Measurements from ENCODE around the gene ARRDC1. TPM values are rescaled to one million over a fixed set of nuclear protein-coding genes. Genes with fewer than 3 reads are reported as not detected.
A peak's percentile ranks its signal among the peaks of the same experiment; 100 is the strongest.
"Not testable (repeated sequence)": the region's sequence is repeated elsewhere in the genome, so short reads cannot be mapped to it uniquely, and the experiment has no call there.

ARRDC1 gene
- polyA plus RNA-seq, 3 donors: 24.7 to 39.1 (median 30.2) TPM

DNA sequence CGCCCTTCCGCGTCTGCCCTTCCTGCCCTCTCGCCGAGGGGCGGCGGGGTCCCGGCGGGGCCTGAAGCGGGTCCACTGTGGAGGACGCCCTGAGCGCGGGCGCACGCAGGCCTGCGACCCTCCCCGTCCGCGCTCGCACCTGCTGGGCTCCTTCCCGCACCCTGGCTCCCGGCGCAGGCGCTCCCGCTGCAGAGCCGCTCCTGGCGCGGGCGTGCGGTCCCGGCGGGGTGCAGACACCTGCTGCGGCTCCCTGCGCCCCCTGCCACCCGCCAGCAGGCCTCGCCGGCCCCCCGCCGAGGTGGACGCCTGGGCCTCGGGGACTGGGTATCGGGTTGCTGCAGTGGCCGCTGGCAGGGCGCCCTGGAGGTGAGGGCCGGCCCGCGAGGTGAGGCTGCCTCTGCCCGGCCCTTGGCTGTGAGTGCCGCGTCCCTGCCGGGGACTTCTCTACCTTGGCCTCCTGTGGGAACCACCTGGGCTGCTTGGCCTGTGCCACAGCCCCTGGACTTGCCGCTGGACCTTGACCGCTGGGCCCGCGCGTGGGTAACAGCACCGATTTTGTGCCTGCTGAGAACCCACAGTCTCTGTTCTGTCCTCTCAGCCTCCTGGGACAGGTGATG is 627 bp downstream of the ARRDC1 start:
- no peak for DNase-seq (ENCODE audit: extremely low read depth in 1 of 11, low read depth in 9 of 11, low spot score in 4 of 11)

DNA sequence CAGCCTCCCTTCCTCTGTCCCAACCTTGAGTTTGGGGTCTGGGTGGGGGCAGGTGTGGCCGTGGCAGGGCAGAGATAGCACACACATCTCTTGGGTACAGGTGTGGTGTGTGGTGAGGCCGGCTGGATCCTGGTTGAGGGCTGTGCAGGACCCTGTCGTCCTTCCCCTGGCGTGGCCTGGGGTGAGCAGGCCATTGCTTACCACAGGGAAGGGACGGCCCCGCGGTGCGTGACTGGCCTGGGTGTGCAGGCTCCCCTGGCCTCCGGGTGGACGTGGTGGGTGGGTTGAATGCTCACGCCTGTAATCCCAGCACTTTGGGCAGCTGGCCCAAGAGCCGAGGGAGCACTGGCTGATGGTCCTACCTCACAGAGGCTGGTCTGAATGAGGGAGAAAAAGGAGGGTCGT is 1.2 kb downstream of the ARRDC1 start:
- no peak for DNase-seq (ENCODE audit: extremely low read depth in 1 of 11, low read depth in 9 of 11, low spot score in 4 of 11)

DNA sequence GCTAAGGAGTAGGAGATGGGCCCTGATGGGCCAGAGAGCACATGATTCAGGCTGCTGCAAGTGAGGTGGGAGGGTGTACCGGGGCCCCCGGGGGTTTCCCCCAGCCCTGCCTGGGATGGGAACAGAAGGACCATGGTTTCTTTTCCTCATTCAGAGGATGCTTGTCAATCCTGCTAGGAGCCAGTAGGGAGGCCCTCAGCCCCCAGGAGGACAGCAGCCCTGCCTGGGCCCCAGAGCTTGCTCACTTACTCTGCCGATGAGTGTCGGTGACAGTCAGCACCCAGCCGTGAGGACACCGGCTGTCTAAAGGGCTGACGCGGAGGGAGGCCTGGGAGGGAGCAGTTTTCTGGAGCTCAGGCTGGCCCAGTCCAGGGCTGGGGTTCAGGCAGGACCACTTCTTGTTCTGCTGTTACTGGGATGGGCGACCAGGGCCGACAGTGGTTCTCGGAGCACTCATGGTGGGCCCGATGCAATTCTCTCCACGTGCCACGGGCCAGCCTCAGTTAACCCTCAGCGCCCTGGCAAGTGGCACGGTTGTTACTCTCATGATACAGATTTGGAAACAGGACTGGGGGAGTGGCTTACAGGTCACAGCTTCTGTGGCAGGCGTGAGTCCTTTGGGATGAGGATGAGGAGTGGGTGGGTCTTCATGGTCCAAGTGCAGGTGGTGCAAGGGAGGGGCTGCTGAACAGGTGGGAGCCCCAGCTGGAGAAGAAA is 1.8 kb downstream of the ARRDC1 start:
- DNase-seq (ENCODE audit: extremely low read depth in 1 of 11, low read depth in 9 of 11, low spot score in 4 of 11): no peak

DNA sequence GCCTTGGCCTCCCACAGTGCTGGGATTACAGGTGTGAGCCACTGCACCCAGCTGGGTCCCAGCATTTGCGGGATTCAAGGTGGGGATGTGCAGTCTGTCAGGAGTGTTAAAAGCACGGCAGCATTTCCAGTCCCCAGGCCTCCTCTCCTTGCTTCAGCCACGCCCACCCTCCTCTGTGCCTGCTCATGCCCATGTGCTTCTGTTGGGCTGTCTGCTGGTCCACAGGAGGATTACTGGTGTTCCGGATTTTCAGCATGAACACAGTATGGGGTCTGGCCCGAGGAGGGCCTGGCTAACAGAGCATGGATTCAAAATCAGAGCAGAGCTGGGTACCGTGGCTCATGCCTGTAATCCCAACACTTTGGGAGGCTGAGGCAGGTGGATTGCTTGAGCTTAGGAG is 5.5 kb downstream of the ARRDC1 start:
- no peak for DNase-seq (ENCODE audit: extremely low read depth in 1 of 11, low read depth in 9 of 11, low spot score in 4 of 11)

DNA sequence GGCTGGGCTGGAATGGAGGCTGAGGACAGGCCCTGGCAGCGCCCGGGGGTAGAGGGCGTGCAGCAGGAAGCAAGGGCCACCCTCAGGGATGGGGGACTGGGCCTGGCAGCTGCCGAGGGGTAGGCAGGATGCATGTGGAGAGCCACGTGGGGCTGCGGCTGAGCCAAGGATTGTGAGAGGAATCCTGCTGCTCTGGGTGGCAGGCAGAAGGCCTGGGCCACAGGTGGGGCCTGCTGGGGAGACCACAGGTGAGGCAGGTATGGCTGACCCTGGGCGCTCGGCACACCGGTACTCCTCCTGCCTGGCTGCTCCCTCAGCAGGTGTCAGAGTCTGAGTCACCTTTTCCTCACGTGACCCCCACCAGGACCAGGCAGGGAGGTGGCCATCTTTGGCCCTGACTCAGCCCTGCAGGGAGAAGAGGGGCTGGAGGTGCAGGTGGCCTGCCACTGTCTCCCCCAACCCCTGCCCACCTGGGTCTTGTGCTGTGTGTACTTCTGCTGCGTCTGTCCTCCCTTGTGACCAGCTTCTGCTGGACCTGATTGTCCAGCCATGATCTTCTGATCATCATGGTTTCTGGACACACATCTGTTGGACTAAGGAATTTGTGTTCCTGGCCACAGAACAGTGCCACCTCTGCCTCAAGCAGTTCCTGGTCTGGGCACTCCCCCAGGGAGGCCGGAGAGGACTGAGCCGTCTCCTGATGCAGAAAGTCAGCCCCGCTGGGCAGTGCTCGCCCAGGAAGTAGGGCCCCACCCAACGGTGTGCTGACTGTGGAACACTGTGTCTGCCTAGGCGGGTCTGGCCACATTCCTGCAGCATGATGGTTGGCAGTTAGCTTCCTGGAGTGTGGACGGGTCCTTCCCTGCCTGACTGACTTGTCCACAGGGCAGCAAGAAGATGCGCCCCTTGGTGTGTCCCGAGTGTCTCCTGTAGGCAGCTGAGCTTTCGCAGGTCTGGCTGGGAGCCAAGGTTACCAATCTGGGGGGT is 6.4 kb downstream of the ARRDC1 start:
- DNase-seq (ENCODE audit: extremely low read depth in 1 of 11, low read depth in 9 of 11, low spot score in 4 of 11): no peak

DNA sequence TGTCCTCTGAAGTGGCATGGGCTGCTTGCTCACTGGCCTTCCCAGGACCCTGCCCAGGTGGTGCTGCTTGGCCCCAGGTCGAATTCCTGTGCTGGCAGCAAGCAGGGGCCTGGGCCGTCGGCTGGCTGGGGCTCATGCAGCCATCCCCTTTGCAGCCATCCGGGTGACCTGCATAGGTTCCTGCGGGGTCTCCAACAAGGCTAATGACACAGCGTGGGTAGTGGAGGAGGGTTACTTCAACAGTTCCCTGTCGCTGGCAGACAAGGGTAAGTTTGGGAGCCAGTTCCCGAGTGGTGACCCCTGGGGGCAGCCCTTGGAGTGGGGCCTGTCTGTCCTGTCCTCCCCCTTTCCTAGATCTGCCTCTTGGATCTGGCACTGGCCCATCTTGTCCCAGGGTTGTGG is 7.3 kb downstream of the ARRDC1 start:
- DNase-seq (ENCODE audit: extremely low read depth in 1 of 11, low read depth in 9 of 11, low spot score in 4 of 11): no peak

DNA sequence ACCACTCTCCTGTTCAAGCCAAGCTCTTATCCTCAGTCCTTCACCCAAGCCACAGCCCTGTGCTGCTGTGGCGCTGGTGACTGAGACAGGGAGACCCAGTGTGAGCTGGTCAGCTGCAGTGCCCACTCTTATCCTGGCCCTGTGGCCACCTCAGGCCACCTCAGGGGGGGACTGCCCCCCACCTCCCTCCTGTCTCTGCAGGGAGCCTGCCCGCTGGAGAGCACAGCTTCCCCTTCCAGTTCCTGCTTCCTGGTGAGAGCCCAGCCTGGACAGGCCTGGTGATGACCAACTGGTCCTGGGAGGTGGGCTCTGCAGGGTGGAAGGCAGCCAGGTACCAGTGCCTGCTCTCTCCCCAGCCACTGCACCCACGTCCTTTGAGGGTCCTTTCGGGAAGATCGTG is 7.8 kb downstream of the ARRDC1 start:
- DNase-seq (ENCODE audit: extremely low read depth in 1 of 11, low read depth in 9 of 11, low spot score in 4 of 11): no peak

DNA sequence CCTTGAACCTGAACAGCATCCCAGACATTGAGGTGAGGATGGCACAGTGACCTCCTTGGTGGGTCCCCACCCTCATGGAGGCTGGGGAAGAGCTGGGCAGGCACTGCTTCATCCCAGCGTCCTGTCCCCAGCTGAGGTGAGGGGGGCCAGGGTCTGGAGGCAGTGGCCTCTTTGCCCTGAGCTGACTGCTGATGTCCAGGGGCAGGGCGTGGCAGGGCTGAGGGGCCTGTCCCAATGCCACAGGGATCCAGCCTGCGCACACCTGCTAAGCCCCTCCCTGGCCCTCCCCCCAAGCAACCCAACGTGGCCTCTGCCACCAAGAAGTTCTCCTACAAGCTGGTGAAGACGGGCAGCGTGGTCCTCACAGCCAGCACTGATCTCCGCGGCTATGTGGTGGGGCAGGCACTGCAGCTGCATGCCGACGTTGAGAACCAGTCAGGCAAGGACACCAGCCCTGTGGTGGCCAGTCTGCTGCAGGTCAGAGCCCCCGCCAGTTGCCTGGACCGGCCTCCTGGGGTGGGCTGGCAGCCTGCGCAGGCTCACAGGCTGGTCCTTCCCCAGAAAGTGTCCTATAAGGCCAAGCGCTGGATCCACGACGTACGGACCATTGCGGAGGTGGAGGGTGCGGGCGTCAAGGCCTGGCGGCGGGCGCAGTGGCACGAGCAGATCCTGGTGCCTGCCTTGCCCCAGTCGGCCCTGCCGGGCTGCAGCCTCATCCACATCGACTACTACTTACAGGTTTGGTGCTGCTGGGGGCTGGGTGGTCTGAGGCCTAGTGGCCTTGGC is 8.4 kb downstream of the ARRDC1 start:
- no peak for DNase-seq (ENCODE audit: extremely low read depth in 1 of 11, low read depth in 9 of 11, low spot score in 4 of 11)

DNA sequence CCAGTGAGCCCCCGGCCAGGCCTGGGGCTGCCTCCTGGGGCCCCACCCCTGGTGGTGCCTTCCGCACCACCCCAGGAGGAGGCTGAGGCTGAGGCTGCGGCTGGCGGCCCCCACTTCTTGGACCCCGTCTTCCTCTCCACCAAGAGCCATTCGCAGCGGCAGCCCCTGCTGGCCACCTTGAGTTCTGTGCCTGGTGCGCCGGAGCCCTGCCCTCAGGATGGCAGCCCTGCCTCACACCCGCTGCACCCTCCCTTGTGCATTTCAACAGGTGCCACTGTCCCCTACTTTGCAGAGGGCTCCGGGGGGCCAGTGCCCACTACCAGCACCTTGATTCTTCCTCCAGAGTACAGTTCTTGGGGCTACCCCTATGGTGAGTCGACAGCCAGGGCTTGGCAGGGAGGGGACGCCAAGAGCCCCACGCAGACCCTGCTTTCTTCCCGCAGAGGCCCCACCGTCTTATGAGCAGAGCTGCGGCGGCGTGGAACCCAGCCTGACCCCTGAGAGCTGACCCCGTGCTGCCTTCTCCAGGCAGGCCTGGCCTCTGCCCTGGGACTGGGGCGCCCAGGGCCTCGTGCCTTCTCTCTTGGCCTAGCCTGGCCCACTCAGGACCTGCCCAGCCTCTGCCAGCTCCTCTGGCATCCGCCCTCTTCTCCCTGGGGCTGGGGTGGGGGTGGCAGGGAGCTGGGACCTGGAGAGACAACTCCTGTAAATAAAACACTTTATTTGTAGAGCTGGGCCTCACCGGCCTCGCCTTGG is 9.3 kb downstream of the ARRDC1 start:
- no peak for DNase-seq (ENCODE audit: extremely low read depth in 1 of 11, low read depth in 9 of 11, low spot score in 4 of 11)

DNA sequence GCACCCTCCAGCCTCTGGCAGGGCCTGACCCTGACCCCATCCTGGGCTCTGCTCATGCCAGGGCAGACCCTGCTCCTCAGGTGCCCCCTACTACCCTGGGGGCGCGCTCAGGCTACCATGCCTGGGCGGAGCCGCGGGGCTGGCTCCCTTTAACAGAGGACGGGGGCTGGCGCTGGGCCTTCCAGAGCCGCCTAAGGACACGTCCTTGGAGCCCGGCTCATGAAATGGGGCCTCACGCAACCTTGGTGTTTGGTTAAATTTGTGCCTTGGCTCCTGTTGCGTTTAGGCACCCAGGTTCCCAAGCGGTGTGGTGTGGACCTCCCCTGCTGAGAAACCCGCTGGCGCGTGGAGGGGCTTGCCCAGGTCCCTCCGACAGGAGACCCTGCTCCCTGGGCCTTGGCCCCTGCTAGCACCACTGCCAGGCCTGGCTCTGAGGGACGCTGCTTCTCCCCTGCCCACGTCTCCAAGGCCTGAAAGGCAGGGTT is 9.9 kb downstream of the ARRDC1 start:
- no peak for DNase-seq (ENCODE audit: extremely low read depth in 1 of 11, low read depth in 9 of 11, low spot score in 4 of 11)

DNA sequence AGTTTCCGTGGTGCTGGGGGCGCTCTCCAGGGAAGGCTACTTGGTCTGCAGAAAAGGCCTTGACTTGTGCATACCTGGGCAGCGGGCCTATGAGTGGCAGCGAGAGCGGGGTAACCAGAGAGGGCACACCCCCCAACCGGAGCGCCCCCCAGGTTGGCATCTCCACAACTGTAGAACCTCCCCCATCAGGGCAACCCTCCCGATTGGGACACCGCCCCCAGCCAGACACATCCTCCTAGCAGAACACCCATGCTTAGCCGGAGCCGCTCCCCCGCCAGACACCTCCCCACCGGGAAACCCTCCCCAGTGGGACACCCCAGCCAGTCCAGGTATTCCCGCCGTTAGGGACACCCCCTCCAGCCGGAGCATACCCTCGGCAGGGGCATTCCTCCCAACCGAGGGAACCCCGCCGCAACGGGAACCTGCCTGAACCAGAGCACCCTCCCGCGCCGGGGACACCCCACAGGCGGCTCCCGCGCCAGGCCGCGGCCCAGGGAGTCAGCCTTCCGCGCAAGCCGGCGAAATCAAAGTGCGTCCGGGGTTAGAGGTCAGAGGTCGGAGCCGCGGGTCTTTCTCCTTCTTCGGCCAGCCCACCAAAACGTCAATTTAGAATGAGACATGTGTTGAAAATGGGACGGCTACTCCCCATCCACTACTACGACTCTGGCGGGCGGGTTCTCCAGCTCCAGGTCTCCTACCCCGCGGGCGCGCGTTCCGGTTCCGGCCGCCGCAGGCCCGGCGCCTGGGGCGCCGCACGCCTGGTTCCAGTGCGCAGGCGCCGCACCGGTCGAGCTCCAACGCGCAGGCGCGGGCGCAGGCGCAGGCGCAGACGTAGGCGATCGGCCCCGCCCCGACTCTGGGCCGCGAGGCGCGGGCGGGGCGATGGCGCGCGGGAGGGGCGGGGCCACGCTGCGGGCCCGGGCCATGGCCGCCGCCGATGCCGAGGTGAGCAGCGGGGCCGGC is 12.9 kb downstream of the ARRDC1 start, which contains the start of gene EHMT1:
EHMT1 (plus strand) TSS at position 901 of the 963 bp plus-strand sequence; CDS start at position 925, 24 bp downstream.
- DNase-seq (ENCODE audit: extremely low read depth in 1 of 11, low read depth in 9 of 11, low spot score in 4 of 11): peak in 10 of 11 donors; percentile 61 to 89 (median 83)

DNA sequence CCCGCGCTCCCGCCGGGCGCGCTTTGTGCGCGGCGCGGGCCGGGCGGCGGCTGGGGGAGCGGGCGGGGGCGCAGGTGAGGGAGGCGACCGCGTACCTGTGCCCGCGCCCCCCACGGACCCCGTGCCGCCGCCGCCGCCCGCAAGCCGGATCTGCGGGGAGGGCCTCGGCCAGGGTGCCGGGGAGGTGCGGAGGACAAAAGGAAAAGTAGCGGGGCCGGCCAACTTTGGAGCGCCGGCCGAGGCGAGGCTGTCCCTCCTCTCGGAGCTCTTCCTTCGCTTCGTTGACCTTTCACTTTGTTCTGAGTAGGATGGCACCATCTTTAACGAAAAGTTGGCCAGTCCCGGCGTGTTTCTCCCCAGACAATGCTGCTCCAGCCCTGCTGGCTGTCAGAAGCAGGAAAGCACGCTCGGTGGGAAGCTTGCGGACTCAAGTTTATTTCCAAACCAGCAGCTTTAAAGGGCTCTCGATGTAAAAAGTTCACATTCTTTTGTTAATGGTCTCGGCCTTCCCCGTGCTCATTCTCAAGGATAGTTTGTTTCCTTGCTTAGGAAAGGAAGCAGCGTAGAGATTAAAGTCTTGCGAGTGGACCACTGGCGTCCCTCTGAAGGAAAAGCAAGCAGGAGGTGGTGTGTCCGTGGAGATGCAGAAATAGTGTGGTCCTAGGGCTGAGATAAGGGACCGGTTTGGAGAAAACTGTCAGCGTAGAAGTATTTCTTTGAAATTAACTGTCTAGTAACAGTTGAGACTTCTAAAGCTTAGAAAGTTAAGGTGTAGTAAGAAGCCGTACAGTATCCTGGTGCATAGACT is 14.0 kb downstream of the ARRDC1 start:
- no peak for DNase-seq (ENCODE audit: extremely low read depth in 1 of 11, low read depth in 9 of 11, low spot score in 4 of 11)

DNA sequence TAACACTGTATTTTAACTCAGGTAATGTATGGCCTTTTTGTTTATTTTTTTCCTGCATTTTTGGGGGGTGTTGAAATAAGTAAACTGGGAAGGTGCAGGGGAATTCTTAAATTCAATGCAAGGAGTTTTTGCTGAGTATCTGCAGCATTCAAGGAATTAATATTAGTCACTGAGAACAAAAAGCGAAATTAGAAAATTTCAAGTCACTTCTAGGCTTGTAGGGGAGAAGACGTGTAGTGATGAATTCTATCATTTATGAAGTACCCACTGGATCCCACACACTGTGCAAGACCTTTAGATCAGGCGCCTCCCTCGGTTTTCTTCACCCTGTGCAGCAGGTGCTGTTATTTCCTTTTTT is 14.5 kb downstream of the ARRDC1 start:
- no peak for DNase-seq (ENCODE audit: extremely low read depth in 1 of 11, low read depth in 9 of 11, low spot score in 4 of 11)

DNA sequence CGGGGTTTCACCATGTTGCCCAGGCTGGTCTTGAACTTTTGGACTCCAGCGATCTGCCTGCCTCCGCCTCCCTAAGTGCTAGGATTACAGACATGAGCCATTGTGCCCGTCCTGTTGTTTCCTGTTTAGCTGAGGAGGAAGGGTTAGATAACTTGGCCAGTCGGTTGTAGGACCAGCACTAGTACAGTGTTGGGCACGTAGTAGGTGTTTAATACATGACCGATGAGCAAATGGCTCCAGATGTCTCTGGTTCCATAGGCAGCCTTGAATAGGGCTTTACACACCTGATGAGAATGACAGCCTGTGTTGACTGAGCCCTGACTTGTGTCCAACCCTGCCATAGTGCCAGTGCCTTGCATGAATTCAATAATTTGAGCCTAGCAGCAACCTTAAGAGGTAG is 15.1 kb downstream of the ARRDC1 start:
- no peak for DNase-seq (ENCODE audit: extremely low read depth in 1 of 11, low read depth in 9 of 11, low spot score in 4 of 11)

DNA sequence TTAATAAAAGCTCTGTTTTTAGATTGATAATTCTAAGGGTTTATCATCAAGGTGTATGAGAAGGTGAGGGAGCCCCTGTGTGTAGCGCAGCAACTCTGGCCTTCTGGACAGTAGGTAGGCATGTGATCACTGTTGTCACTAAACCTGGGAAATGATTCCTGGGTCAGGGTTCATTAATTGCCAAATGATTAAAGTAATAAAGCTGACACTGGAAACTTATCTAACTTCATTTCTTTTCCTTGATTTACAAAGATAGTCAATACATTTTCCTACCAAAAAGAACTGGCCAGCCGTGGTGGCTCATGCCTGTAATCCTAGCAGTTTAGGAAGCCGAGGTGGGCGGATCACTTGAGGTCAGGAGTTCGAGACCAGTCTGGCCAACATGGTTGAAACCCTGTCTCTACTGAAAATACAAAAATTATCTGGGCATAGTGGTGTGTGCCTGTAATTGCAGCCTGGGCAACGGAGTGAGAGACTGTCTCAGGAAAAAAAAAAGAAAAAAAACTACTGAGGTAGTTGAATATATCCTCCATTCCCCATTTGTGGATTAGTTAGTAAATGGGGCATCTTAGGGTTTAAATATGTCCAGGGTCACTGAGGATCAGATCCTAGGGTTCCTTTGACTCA is 15.8 kb downstream of the ARRDC1 start:
- DNase-seq (ENCODE audit: extremely low read depth in 1 of 11, low read depth in 9 of 11, low spot score in 4 of 11): no peak

DNA sequence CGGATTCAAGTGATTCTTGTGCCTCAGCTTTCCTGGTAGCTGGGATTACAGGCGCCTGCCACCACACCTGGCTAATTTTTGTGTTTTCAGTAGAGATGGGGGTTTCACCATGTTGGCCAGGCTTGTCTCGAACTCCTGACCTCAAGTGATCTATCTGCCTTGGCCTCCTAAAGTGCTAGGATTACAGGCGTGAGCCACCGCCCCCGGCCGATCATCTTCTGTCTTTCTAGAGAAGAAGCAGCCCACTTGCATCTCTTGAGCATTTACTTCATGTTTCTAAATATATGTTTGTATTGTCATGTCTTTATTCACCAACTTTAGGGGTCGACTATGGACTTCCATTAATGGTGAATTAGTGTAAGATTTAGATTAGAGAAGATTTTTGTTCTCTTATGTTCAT is 16.7 kb downstream of the ARRDC1 start:
- not testable (repeated sequence) for DNase-seq (ENCODE audit: extremely low read depth in 1 of 11, low read depth in 9 of 11, low spot score in 4 of 11)

All from renal cortex interstitium (tissue), 11 donors.